Skeletal muscle cell (primary cell): ENCODE data around the gene OR10H5.
"Not testable (repeated sequence)": the region's sequence is repeated elsewhere in the genome, so short reads cannot be mapped to it uniquely, and the experiment has no call there.

Source experiments
- DNase-seq: peaks from one replicate; pipeline ENCODE4 v3.0.0-alpha.2; 2010; ENCODE audit warnings: low read depth
- H3K4me3 ChIP-seq: 2 replicates; pipeline ENCODE4 v1.5.1; 2011; ENCODE audit warnings: low read depth, mild to moderate bottlenecking, control low read depth, low read length, moderate library complexity

Gene OR10H5

GRCh38 chr19:15787611-15788155 lies at the start of gene OR10H5:
OR10H5 (plus strand) TSS chr19:15787661; CDS start chr19:15794049, 6,388 bp downstream.
- DNase-seq = no peak
- no peak within 1 kb of the TSS for H3K4me3 ChIP-seq

GRCh38 chr19:15737722-15738121 lies 49.7 kb upstream of the OR10H5 start, which contains the start of gene OR10H3:
OR10H3 (plus strand) TSS chr19:15737985; CDS start chr19:15741393, 3,408 bp downstream.
- no peak within 1 kb of the TSS for H3K4me3 ChIP-seq
- no peak for DNase-seq

GRCh38 chr19:15740785-15741184 lies 46.7 kb upstream of the OR10H5 start:
- no peak for DNase-seq
- H3K4me3 ChIP-seq = no peak overlapping the region

GRCh38 chr19:15748239-15748638 lies 39.2 kb upstream of the OR10H5 start:
- DNase-seq = no peak
- no peak overlapping the region for H3K4me3 ChIP-seq

GRCh38 chr19:15758379-15758778 lies 29.1 kb upstream of the OR10H5 start:
- H3K4me3 ChIP-seq = no peak overlapping the region
- DNase-seq = no peak

GRCh38 chr19:15759962-15760565 lies 27.4 kb upstream of the OR10H5 start:
- no peak overlapping the region for H3K4me3 ChIP-seq
- no peak for DNase-seq

GRCh38 chr19:15769586-15769985 lies 17.9 kb upstream of the OR10H5 start:
- no peak for DNase-seq
- no peak overlapping the region for H3K4me3 ChIP-seq

- not testable (repeated sequence) for DNase-seq, H3K4me3 ChIP-seq
Observed at GRCh38 chr19:15774159-15774558, 13.3 kb upstream of the OR10H5 start.

GRCh38 chr19:15775249-15775648 lies 12.2 kb upstream of the OR10H5 start:
- no peak overlapping the region for H3K4me3 ChIP-seq

GRCh38 chr19:15776264-15776663 lies 11.2 kb upstream of the OR10H5 start:
- H3K4me3 ChIP-seq = no peak overlapping the region
- DNase-seq = no peak

More at GRCh38 chr19:15775249-15775648, 12.2 kb upstream of the OR10H5 start:
- no peak for DNase-seq

- DNase-seq = no peak
Observed at GRCh38 chr19:15776991-15777970, 10.2 kb upstream of the OR10H5 start.

GRCh38 chr19:15779756-15780476 lies 7.5 kb upstream of the OR10H5 start:
- no peak overlapping the region for H3K4me3 ChIP-seq
- DNase-seq = no peak

More at GRCh38 chr19:15776991-15777970, 10.2 kb upstream of the OR10H5 start:
- H3K4me3 ChIP-seq = no peak overlapping the region

GRCh38 chr19:15780610-15781418 lies 6.6 kb upstream of the OR10H5 start:
- no peak overlapping the region for H3K4me3 ChIP-seq
- DNase-seq = no peak

- DNase-seq = no peak
- H3K4me3 ChIP-seq = no peak overlapping the region
Observed at GRCh38 chr19:15781661-15782060, 5.8 kb upstream of the OR10H5 start.

- H3K4me3 ChIP-seq = no peak overlapping the region
- no peak for DNase-seq
Observed at GRCh38 chr19:15782211-15782610, 5.2 kb upstream of the OR10H5 start.

GRCh38 chr19:15782896-15783295 lies 4.6 kb upstream of the OR10H5 start:
- DNase-seq, H3K4me3 ChIP-seq: not testable (repeated sequence)

- H3K4me3 ChIP-seq = no peak overlapping the region
- DNase-seq = no peak
Observed at GRCh38 chr19:15788594-15789270, 1.3 kb downstream of the OR10H5 start.

- no peak overlapping the region for H3K4me3 ChIP-seq
Observed at GRCh38 chr19:15790096-15790495, 2.6 kb downstream of the OR10H5 start.

More at GRCh38 chr19:15790096-15790495, 2.6 kb downstream of the OR10H5 start:
- no peak for DNase-seq
